Left lobe of liver (tissue), 2 donors: ENCODE data around the gene DPPA2. TPM values are rescaled to one million over a fixed set of nuclear protein-coding genes. Genes with fewer than 3 reads are reported as not detected.

ENCODE experiments used
- ATAC-seq: fragments of 200-7000 bp; cut with Tn5 transposase; one replicate; pipeline ENCODE4 v1.9.1; 2020; ENCODE audit warnings: mild to moderate bottlenecking, moderate library complexity
- DNase-seq: peaks from one replicate; pipeline ENCODE4 v3.0.0-alpha.2; 2020; ENCODE audit warnings: low spot score
- total RNA-seq: library from RNA; stranded (reverse); gene quantifications from one replicate; pipeline ENCODE4 v1.2.1, GENCODE V29; 2021
- donor health status: DM: no; HTN: no; CAD: no; lungs with moderate emphysema.
- donor health status: DM: no; HTN: yes; CAD: no.

The DPPA2 gene
- total RNA-seq, 1 donor from 2014 or later: not detected

DNA sequence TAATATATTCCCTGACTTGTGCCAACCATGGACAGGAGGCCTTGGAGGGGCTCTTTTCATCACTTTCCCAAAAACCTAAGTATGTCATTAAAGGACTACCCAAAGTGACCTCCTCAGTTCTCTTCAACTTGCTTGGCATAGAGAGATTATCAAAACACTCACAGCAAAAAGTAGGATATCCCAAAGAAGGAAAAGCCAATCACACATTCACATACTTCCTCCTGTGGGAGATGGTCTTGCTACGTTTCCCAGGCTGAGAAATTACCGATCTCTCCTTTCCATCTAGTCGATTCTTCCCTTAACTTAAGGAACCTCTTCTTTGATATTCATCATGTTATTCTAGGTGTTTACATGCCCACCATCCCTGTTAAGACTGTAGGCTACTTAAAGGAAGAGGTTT is 11.9 kb upstream of the DPPA2 start:
- ATAC-seq (no peak), DNase-seq (no peak)

- DNase-seq (no peak), ATAC-seq (no peak)
Observed at GRCh38 chr3:109325657-109326056, 9.3 kb upstream of the DPPA2 start.

- ATAC-seq: no peak
- no peak for DNase-seq
Observed at GRCh38 chr3:109325109-109325508, 8.8 kb upstream of the DPPA2 start.

DNA sequence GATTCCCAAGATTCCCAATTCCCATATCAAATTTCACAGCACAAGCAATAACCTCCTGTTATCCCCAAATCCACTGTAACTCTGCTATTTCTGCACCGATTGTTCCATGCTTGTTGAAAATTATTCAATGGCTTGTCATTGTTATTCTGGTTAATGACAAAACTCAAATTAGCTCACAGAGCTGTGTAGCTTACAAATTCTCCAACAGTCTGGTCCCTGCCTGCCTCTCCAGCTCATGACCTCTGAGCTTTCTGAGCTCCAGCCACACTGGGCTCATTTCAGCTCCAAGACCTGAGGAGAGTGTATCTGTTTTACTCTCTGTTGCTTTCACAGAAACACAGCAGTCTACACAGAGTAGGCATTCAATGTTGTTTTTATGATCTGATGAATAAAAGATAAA is 3.3 kb downstream of the DPPA2 start:
- ATAC-seq (peak; percentile 44), DNase-seq (no peak)

GRCh38 chr3:109297496-109297895 is 18.8 kb downstream of the DPPA2 start:
- ATAC-seq: no peak
- no peak for DNase-seq

- DNase-seq: no peak
- no peak for ATAC-seq
Observed at GRCh38 chr3:109284071-109284470, 32.2 kb downstream of the DPPA2 start.

DNA sequence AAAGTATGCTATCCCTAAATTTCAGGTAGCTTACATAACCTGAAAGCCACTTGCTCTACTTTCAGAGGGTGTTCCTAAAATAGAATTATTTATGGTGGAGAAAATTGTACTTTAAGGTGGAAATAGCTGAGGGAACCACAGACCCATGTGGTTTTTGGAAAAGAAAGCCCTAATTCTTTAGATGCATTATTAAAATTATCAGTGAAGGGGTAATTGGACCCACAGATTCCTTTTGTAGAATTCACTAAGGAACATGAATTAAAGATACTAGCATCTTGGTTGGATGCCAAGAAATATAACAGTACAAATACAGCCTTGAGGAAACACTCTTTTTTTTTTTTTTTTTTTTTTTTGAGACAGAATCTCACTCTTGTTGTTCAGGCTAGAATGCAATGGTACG is 37.8 kb downstream of the DPPA2 start:
- no peak for DNase-seq
- ATAC-seq: no peak

DNA sequence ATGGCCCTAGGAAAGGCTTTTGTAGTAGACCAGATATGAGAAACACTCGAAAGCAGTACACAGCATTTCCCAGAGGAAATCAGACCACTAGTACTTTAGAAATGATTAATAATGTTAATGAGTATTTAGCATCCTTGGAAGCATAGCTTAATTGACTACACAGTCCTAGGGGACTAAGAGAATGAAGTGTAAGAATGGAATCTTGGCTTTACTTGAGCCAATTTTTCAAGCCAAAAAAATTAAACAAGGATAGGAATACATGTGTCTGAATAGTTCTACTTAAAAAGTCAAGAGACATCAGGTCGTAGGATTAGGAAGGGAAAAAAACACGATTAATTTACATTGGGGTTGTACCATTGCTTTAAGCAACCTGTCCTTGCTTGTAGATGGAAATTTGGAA is 38.2 kb downstream of the DPPA2 start:
- DNase-seq: no peak
- ATAC-seq: no peak

- ATAC-seq (peak; percentile 100), DNase-seq (peak; percentile 67)
Observed at GRCh38 chr3:109275702-109276293, 40.5 kb downstream of the DPPA2 start.

- DNase-seq (no peak), ATAC-seq (no peak)
Observed at GRCh38 chr3:109270779-109271178, 45.5 kb downstream of the DPPA2 start.

- DNase-seq (no peak), ATAC-seq (no peak)
Observed at GRCh38 chr3:109269577-109270275, 46.6 kb downstream of the DPPA2 start.

- ATAC-seq: no peak
- DNase-seq: no peak
Observed at GRCh38 chr3:109268181-109268580, 48.1 kb downstream of the DPPA2 start.

GRCh38 chr3:109265295-109265694 is 51.0 kb downstream of the DPPA2 start:
- DNase-seq (no peak), ATAC-seq (no peak)

DNA sequence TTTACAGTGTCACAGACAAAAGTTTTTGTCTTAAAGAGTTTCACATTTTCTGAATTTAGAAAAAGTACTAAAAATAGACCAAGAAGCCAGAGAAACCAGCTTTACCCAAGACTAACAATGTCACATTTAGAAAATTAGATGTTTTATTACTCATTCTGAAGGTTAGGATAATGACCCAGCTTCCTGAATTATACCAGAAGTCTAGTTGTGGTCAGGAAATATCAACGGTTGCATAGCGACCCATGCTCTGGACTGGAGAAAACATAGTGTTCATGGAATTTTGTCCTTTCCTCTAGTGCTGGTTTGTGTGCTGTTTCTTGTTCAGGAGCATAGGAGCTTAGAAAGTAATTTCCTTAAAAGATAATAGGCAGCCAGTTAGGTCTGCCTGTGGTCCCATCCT is 59.0 kb downstream of the DPPA2 start:
- ATAC-seq: peak; percentile 20
- DNase-seq: no peak

GRCh38 chr3:109254770-109255169 is 61.5 kb downstream of the DPPA2 start:
- ATAC-seq (peak; percentile 98), DNase-seq (no peak)

DNA sequence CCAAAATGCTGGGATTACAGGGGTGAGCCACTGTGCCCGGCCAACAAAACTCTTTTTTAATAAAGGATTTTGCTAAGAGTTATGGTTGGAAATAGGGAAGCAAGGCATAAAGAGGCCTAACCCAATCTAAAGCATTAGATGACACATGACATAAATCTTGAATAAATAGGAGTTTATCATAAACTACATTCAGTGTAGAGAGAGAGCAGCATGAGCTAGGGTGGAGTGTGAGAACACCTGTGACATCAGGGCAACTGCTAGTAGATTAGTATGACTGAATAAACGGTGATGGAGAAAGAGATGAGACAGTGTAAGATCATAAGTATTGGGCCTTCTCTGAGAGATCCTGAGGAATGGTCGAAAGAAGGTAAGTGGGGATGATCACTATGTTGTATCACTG is 63.7 kb downstream of the DPPA2 start:
- DNase-seq: no peak
- ATAC-seq: no peak

Other genes with a start within 250 kb of the DPPA2 start
- 0.10 TPM for gene MORC1, start 198.4 kb downstream of the DPPA2 start, total RNA-seq
- 11.4 TPM for gene C3orf85, start 179.8 kb downstream of the DPPA2 start, total RNA-seq
- gene DPPA4, start 21.0 kb upstream of the DPPA2 start, total RNA-seq: 1.8 TPM